Stimulated activated CD8-positive, alpha-beta memory T cell treated with anti-CD3 and anti-CD28 coated beads, Interleukin-12 subunit alpha, Interleukin-12 subunit beta, amount 100 ng/mL, for 24 hours (primary cell): ENCODE measurements around the gene CNTNAP2.

Experiments
- DNase-seq: peaks from one replicate; pipeline ENCODE4 v3.0.0-alpha.2; 2020; ENCODE audit errors: extremely low read depth

The CNTNAP2 gene

DNA sequence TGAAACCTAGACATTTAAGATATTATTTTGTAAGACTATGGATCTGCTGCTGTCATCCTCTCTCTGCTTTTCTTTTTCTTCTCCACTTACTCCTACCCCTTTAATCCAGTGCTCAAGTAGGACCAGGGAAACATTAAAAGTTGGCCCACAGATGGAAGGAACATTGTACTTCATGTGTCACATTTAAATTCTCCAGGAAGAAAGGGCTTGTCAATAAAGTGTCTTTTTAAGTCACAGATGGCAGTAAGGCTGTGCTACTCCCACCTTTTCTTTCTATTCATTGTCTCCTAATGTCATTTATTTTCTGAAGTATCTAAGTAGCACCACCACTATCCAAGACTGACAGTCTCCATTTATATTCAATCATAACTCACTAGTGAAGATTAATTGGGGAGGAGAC is 1736.2 kb downstream of the CNTNAP2 start:
- no peak for DNase-seq

- no peak for DNase-seq
Measured at GRCh38 chr7:147857152-147858140, 1740.8 kb downstream of the CNTNAP2 start.

GRCh38 chr7:147858421-147858820 is 1741.8 kb downstream of the CNTNAP2 start:
- no peak for DNase-seq

DNA sequence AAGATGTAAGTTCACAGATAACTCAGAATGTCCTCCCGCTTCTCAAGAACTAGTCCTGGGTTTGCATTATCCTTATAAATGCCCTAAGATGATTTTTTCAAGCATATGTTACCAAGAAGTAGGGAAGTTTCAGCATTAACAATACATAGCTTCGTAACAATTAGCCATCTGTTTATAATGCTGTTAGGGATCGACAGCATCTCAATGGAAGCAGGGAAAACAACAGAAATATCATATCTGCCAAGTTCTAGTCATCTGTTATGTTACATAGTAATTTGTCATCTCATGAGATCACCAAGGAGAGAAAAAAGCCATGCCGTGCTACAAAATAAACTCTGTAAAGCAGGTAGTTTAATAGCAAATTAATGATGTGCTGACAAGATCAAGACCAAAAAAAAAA is 1742.4 kb downstream of the CNTNAP2 start:
- DNase-seq, result no peak

DNA sequence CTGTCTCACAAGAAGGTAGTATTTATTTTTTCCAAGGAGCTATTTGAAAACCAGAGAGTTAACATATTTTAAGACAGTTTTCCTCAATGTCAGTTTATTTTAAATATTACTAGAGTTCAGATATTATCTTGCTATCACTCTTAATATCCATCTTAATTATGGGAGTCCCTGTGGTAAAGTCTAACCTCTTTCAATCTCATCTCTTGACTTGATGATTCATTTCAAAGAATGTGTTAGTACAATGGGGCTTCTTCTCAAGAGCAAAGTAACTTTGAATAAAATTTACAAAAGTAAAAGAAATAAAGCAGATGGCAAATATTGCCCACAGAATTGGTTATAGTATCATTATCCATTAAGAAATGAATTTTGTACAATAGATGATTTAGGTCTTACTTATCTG is 1742.9 kb downstream of the CNTNAP2 start:
- DNase-seq, result no peak

- DNase-seq, result no peak
Measured at GRCh38 chr7:147861058-147861716, 1744.6 kb downstream of the CNTNAP2 start.

GRCh38 chr7:147861945-147862344 is 1745.3 kb downstream of the CNTNAP2 start:
- DNase-seq, result no peak

DNA sequence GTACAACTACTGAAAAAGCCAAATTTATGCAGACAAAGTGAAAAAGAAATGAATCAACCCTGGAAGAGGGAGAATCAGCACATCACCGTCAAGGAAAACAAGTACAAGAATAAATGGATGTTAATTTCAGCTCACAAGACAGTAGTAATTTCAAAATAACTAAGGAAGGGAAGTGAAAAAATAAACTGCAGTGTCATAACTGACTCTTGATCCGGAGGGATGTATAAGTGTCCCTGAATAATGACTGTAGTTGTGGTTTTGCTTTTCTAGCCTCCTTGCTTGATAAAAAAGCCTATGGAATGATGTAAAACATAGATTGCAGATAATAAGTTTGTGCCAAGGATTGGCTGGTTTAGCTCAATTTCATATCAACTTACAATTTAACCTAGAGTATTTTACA is 1752.9 kb downstream of the CNTNAP2 start:
- no peak for DNase-seq

- DNase-seq, result no peak
Measured at GRCh38 chr7:147878912-147879661, 1762.5 kb downstream of the CNTNAP2 start.

DNA sequence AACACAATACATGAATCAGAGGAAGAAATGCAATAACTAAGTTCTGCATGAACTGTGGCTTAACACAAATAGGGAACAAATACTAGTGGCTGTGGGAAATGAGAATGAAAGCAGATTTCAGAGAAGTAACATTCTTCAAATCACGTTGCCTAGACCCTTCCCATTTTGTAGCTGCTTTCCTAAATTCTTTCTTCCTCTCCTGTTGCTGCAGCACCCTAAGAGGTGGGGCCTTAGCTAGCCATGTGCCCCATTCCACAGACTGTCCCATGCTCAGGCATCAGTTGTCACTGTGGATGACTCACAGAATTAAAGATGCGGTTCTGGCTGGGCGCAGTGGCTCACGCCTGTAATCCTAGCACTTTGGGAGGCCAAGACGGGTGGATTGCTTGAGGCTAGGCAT is 1769.3 kb downstream of the CNTNAP2 start:
- DNase-seq, result no peak

GRCh38 chr7:147894271-147894670 is 1777.7 kb downstream of the CNTNAP2 start:
- DNase-seq, result no peak

GRCh38 chr7:147896121-147896520 is 1779.5 kb downstream of the CNTNAP2 start:
- no peak for DNase-seq

- DNase-seq, result no peak
Measured at GRCh38 chr7:147903536-147904218, 1787.1 kb downstream of the CNTNAP2 start.

DNA sequence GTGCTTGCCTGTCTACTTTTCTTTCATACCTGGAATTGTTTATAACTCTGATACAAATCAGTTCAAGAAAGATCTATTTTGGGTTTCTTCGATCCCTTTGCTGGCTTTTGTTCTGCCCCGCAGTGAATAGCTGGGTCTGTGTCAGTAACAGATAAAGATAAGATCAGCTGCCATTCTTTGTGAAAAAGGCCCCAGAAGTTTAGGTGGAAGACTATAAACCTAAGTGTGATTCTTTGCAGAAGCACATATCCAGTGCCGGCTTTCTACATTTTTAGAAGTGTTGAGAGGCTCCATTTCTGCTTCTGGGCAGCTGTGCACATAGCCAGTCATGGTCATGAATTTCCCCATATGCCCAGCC is 1787.6 kb downstream of the CNTNAP2 start:
- no peak for DNase-seq

DNA sequence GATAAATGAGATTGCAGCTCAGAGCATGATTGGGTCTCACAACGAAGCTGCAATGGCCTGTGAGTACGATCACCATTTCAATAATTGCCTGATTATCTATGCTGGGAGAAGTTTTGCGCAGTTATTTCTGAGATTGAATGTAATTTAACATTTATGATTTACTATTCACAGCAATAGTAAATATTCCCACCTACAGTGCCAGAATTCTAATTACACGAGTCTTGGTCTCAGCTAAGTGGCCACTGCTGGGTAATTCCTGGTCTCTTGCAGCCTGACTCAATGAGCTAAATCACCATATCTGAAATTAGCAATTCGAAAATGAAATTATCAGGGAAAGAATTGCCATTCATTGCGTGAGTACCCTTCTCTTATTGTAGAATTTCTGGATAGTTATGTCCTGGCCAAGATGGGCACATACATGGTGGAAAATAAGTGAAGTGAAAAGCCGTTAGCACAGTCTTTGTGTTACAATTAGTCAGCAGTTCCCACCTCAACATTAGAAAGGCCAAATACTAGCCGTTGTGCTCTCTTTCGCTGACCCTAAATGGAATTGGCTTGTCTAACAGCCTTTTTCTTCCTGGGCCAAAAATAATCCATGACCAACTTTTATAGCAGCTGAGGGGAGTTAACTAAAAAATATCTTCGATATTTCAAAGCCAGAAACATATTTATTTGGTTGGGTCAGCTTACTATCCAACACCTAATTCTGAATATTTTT is 1793.0 kb downstream of the CNTNAP2 start:
- no peak for DNase-seq

DNA sequence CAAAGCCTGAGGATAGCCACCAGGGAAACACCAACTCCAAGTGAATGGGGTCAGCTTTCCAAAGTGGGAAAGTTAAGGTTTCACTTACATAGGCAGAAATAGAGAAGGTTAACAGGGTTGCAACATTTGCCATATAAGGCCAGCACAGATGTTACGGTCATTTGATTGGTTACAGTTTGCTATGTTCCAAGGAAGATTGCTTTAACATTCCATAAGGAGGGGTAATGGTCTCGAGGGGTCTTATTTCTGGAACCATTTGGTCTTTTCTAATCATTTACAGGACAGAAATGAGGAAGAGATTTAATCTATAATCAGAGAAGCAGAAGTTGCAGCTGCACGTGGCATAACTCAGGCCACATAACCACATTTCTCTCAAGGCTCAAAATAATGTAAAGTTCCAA is 1794.6 kb downstream of the CNTNAP2 start:
- DNase-seq, result no peak

- DNase-seq, result no peak
Measured at GRCh38 chr7:147912291-147912690, 1795.7 kb downstream of the CNTNAP2 start.

- DNase-seq, result no peak
Measured at GRCh38 chr7:147912946-147913638, 1796.5 kb downstream of the CNTNAP2 start.

- DNase-seq, result no peak
Measured at GRCh38 chr7:147915781-147916180, 1799.2 kb downstream of the CNTNAP2 start.

DNA sequence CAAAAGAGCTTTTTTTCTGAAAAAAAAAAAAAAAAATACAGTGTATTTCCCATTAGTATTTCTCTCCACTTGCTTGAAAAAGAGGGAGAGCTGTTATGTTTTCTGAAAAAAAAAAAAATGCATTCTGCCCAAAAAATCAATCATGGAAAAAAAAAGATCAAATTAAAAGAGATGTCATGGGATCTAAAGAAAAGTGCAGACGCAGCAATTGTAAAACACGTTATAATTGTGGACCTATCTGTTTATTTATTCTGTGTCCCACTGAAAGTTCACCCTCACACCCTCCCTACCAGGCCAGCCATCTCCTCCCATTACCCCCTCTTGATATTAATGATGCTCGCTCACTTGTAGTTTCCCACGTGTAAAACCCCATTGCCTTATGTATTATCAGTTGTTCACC is 1800.0 kb downstream of the CNTNAP2 start:
- no peak for DNase-seq

DNA sequence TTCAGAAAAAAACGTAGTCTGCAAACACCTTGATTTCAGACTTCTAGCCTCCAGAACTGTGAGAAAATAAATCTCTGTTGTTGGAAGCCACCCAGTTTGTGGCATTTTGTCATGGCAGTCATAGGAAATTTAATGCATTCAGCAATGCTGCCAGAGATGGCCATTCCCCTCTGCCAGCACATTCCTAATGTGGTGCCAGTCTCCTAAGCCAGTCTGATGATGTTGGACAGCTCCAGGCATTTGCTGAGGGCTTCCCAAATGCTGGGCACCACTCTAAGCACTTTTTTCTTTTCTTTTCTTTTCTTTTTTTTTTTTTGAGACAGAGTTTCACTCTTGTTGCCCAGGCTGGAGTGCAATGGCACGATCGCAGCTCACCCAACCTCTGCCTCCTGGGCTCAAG is 1807.2 kb downstream of the CNTNAP2 start:
- no peak for DNase-seq
